ENCODE results near the gene TNIP1.

DNA sequence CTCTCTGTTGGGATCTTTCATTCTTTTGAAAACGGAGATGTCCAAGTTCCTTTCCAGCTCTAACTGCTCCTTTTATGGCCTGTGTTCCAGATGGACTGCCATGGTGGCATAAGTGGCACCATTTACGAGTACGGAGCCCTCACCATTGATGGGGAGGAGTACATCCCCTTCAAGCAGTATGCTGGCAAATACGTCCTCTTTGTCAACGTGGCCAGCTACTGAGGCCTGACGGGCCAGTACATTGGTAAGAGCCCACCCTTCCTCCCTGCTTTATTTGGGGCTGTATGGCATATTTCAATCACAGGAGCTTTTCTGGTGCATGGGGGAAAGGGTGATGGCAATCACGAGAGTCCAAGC, 55.6 kb downstream of the TNIP1 start:
- TF ChIP-seq CTCF (IDR thresholded peaks at IDR 0.05) (no peak), POLR2A (IDR thresholded peaks at IDR 0.05) (no peak)
